ENCODE measurements around the gene ADGRV1. TPM values are rescaled to one million over a fixed set of nuclear protein-coding genes. Genes with fewer than 3 reads are reported as not detected.

The ADGRV1 gene
- total and polyA plus RNA-seq, 9 of the 15 experiments (the other 6 are each of a cell fraction or from before 2014, with no cell fraction given), result 21.7 to 156 (median 58.2) TPM

- TF ChIP-seq TEAD4 (IDR thresholded peaks at IDR 0.05; ENCODE audit: low read length) (peak; percentile 61; the same call in 1 of the 2 replicates), TEAD4 (CRISPR knock-in tag; IDR thresholded peaks at IDR 0.05; ENCODE audit: borderline replicate concordance) (no peak), RFX7 (CRISPR knock-in tag; IDR thresholded peaks at IDR 0.05) (no peak), DMBX1 (CRISPR knock-in tag; IDR thresholded peaks at IDR 0.05; ENCODE audit: borderline replicate concordance) (no peak), NFATC3 (IDR thresholded peaks at IDR 0.05) (no peak), THRAP3 (IDR thresholded peaks at IDR 0.05; ENCODE audit: borderline replicate concordance) (no peak), ZNF212 (CRISPR knock-in tag; IDR thresholded peaks at IDR 0.05) (no peak), ZNF121 (CRISPR knock-in tag; conservative IDR thresholded peaks at IDR 0.05) (no peak), FIP1L1 (IDR thresholded peaks at IDR 0.05; ENCODE audit: low read depth, low read length, poor library complexity, severe bottlenecking) (no peak), ARID3A (IDR thresholded peaks at IDR 0.05; ENCODE audit: borderline replicate concordance, low read depth, low read length) (0 out of 2 replicates have a peak, but pooled peaks have one; percentile 66), ZNF507 (tag; conservative IDR thresholded peaks at IDR 0.05) (no peak), ZNF384 (IDR thresholded peaks at IDR 0.05; ENCODE audit: low read depth, low read length) (peak; percentile 36; the same call in 1 of the 2 replicates), ETV5 (CRISPR knock-in tag; IDR thresholded peaks at IDR 0.05; ENCODE audit: low read depth) (no peak), ZNF24 (IDR thresholded peaks at IDR 0.05) (no peak), ZNF263 (CRISPR knock-in tag; IDR thresholded peaks at IDR 0.05; ENCODE audit: borderline replicate concordance) (no peak), RNF219 (CRISPR knock-in tag; IDR thresholded peaks at IDR 0.05) (no peak), CTCF (IDR thresholded peaks at IDR 0.05 in 2 of 3, conservative IDR thresholded peaks at IDR 0.05 in 1 of 3; ENCODE audit: insufficient read depth in 2 of 3, low read depth in 1 of 3, low read length in 3 of 3) (no peak), POU5F1 (IDR thresholded peaks at IDR 0.05; ENCODE audit: borderline replicate concordance, low read depth, low read length, partially characterized antibody) (no peak), SMC3 (conservative IDR thresholded peaks at IDR 0.05; ENCODE audit: insufficient read depth, low read depth, low read length) (no peak)
- TF ChIP-seq, protein P1, sequence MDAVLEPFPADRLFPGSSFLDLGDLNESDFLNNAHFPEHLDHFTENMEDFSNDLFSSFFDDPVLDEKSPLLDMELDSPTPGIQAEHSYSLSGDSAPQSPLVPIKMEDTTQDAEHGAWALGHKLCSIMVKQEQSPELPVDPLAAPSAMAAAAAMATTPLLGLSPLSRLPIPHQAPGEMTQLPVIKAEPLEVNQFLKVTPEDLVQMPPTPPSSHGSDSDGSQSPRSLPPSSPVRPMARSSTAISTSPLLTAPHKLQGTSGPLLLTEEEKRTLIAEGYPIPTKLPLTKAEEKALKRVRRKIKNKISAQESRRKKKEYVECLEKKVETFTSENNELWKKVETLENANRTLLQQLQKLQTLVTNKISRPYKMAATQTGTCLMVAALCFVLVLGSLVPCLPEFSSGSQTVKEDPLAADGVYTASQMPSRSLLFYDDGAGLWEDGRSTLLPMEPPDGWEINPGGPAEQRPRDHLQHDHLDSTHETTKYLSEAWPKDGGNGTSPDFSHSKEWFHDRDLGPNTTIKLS (IDR thresholded peaks at IDR 0.05; ENCODE audit: borderline replicate concordance, low read depth), result no peak
- TF ChIP-seq, protein P2, sequence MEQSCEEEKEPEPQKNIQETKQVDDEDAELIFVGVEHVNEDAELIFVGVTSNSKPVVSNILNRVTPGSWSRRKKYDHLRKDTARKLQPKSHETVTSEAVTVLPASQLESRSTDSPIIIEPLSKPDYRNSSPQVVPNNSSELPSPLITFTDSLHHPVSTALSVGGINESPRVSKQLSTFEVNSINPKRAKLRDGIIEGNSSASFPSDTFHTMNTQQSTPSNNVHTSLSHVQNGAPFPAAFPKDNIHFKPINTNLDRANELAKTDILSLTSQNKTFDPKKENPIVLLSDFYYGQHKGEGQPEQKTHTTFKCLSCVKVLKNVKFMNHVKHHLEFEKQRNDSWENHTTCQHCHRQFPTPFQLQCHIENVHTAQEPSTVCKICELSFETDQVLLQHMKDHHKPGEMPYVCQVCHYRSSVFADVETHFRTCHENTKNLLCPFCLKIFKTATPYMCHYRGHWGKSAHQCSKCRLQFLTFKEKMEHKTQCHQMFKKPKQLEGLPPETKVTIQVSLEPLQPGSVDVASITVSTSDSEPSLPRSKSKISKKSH (CRISPR knock-in tag; IDR thresholded peaks at IDR 0.05), result no peak
Measured at GRCh38 chr5:90641528-90641927, 82.9 kb downstream of the ADGRV1 start (continued).

Data from K562 (cell line).